Renal cortex interstitium (tissue), 11 donors: ENCODE measurements around the gene CALCOCO1. TPM values are rescaled to one million over a fixed set of nuclear protein-coding genes. Genes with fewer than 3 reads are reported as not detected.
"Not testable (repeated sequence)": the region's sequence is repeated elsewhere in the genome, so short reads cannot be mapped to it uniquely, and the experiment has no call there.

Experiments
- DNase-seq, 11 donors: peaks; one replicate each; pipeline ENCODE4 v3.0.0-alpha.2; 2013; ENCODE audit warnings: low read depth in 9 of 11, low spot score in 4 of 11; ENCODE audit errors: extremely low read depth in 1 of 11
- polyA plus RNA-seq, 3 donors: library from polyadenylated mRNA; unstranded; fragments of 120-200 nt; gene quantifications; one replicate each; pipeline ENCODE4 v1.2.1, GENCODE V29; 2013; ENCODE audit not compliant: insufficient read length in 3 of 3

The CALCOCO1 gene
- polyA plus RNA-seq, 3 donors, result 118 to 141 (median 120) TPM

GRCh38 chr12:53739214-53740129 is 12.2 kb upstream of the CALCOCO1 start:
- no peak for DNase-seq

GRCh38 chr12:53738406-53739213 is 11.4 kb upstream of the CALCOCO1 start:
- no peak for DNase-seq

- no peak for DNase-seq
Measured at GRCh38 chr12:53737951-53738405, 10.7 kb upstream of the CALCOCO1 start.

- peak in 2 of 11 donors; percentile 63 to 72 for DNase-seq
Measured at GRCh38 chr12:53737093-53737808, 10.0 kb upstream of the CALCOCO1 start.

GRCh38 chr12:53736592-53736991 is 9.3 kb upstream of the CALCOCO1 start:
- no peak for DNase-seq

- no peak for DNase-seq
Measured at GRCh38 chr12:53735556-53735955, 8.3 kb upstream of the CALCOCO1 start.

- no peak for DNase-seq
Measured at GRCh38 chr12:53734425-53734824, 7.2 kb upstream of the CALCOCO1 start.

GRCh38 chr12:53733807-53734200 is 6.6 kb upstream of the CALCOCO1 start:
- DNase-seq, result no peak

- no peak for DNase-seq
Measured at GRCh38 chr12:53733051-53733806, 6.0 kb upstream of the CALCOCO1 start.

- DNase-seq, result no peak
Measured at GRCh38 chr12:53729644-53730043, 2.4 kb upstream of the CALCOCO1 start.

GRCh38 chr12:53728206-53728605 is 954 bp upstream of the CALCOCO1 start:
- no peak for DNase-seq

- no peak for DNase-seq
Measured at GRCh38 chr12:53726946-53727309, 324 bp downstream of the CALCOCO1 start.

- DNase-seq, result no peak
Measured at GRCh38 chr12:53726341-53726740, 911 bp downstream of the CALCOCO1 start.

GRCh38 chr12:53725824-53726223 is 1.4 kb downstream of the CALCOCO1 start:
- DNase-seq, result no peak

- no peak for DNase-seq
Measured at GRCh38 chr12:53722450-53723041, 4.7 kb downstream of the CALCOCO1 start.

- no peak for DNase-seq
Measured at GRCh38 chr12:53720946-53721345, 6.3 kb downstream of the CALCOCO1 start.

GRCh38 chr12:53719649-53720048 is 7.6 kb downstream of the CALCOCO1 start:
- no peak for DNase-seq

- DNase-seq, result not testable (repeated sequence)
Measured at GRCh38 chr12:53718567-53718966, 8.7 kb downstream of the CALCOCO1 start.
